Bone marrow (tissue), 2 donors: Measurements from ENCODE around the gene PODXL2.

Experiments
- DNase-seq, 2 donors: peaks; one replicate each; lab custom pipeline; 2025; lab: John Stamatoyannopoulos, UW

The PODXL2 gene, protein sequence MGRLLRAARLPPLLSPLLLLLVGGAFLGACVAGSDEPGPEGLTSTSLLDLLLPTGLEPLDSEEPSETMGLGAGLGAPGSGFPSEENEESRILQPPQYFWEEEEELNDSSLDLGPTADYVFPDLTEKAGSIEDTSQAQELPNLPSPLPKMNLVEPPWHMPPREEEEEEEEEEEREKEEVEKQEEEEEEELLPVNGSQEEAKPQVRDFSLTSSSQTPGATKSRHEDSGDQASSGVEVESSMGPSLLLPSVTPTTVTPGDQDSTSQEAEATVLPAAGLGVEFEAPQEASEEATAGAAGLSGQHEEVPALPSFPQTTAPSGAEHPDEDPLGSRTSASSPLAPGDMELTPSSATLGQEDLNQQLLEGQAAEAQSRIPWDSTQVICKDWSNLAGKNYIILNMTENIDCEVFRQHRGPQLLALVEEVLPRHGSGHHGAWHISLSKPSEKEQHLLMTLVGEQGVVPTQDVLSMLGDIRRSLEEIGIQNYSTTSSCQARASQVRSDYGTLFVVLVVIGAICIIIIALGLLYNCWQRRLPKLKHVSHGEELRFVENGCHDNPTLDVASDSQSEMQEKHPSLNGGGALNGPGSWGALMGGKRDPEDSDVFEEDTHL

DNA sequence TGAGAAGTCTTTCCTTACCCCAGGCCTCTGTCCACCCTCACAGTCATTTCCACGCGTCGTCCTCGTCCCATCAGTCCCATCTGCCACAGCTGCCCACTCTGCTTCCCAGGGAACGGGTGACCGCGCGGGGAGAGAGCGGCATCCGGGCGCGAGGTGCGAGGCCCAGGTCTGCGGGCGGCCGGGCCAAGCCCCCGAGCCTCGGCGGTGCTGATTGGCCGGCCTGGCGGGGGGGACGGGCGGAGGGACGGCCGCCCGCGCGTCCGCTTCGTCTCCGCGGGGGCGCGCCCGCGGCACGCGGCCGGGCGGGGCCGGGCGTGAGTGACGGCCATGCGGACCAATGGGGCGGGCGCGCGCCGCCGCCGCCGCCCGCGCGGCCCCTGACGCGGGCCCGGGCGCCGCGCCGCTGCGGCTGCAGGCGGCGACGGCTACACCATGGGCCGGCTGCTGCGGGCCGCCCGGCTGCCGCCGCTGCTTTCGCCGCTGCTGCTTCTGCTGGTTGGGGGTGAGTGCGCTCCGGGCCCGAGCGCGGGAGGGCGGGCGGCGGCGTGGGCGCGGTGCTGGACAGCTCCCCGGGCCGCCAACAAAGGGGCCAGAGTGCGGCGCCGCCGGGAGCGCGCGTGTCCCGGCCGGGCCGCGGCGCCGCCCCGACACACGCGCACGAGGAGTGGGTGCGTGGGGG is at the start of gene PODXL2:
Gene PODXL2, plus strand, starts transcription at position 398 of the 679 bp plus-strand sequence. Its CDS starts 35 bp downstream, at position 433.
- DNase-seq, result no peak

DNA sequence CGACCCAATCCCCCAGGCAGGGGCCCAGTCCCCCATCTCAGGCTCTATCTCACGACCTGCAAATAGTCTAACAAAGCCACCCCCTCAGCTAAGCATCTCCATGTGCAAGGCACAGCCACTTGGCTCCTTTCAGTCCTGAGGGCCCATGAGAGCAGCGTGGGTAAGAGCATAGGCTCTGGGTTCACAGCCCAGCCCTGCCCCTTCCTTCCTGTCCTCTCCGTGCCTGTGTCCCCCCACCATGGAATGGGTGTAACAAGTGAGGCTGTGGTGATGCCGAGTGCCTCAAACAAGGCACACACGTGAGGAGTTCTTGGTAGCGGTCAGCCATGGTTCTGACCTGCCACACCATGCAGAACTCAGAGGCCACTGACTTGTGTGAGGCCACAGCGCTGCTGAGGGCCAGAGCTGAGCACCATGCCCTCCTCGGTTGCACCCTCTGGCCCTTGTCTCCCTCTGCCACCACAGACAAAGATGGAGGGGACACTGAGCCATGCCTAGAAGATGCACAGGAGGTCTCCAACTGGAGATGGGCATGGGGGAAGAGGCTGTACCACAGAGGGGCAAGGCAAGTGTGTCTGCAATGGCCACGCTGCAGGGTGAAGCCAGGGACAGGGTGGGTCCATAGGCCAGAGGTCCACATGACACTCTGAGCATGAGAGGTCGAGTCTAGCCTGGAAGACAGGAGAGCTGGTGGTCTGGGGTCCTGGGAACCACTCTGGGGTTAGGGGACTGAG is 48.5 kb upstream of the PODXL2 start:
- DNase-seq, result no peak

DNA sequence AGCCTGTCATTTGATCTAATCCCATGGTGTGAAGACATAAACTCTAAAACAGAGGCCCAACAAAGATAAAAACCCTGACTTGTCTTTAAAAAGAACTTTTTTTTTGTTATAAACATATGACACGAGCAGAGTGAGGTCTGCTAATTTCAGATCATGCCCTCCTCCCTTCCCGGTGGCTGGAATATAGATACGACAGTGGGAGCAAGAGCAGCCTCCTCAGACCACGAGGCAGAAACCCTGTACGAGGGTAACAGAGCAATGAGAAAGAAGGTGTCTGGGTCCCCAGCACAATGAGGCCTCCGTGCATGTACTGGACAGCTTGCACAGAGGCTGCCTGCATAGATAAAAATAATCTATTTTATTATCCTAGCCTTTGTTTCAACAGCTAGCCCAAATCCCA is 44.3 kb upstream of the PODXL2 start:
- no peak for DNase-seq

DNA sequence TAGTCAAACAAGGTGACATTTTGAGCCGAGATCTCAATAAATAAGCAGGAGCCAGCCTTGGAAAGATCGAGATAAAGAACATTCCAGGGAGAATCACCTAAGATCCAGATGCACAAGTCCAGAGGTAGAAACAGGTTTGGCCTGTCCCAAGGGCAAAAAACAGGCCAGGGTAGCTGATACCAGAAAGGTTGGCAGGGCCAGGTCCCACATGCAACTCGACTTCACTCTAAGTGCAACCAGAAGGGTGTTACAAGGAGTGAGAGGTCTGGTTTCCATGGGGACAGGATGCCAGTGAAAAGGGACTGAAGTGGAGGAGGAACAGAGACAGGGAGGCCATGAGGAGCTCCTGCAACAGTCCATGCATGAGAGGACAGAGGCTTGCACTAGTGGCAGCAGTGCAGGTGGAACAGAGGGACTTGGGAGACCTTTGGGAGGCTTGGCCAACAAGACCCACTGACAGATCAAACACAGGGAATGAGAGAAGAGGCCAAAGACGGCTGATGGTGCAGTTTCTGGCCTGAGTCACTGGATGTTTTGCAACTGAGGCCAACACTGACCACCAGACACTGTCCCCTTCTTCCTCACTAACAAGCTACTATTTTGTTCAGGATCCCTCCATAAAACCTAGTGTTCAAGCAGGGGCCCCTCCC is 43.7 kb upstream of the PODXL2 start:
- no peak for DNase-seq

DNA sequence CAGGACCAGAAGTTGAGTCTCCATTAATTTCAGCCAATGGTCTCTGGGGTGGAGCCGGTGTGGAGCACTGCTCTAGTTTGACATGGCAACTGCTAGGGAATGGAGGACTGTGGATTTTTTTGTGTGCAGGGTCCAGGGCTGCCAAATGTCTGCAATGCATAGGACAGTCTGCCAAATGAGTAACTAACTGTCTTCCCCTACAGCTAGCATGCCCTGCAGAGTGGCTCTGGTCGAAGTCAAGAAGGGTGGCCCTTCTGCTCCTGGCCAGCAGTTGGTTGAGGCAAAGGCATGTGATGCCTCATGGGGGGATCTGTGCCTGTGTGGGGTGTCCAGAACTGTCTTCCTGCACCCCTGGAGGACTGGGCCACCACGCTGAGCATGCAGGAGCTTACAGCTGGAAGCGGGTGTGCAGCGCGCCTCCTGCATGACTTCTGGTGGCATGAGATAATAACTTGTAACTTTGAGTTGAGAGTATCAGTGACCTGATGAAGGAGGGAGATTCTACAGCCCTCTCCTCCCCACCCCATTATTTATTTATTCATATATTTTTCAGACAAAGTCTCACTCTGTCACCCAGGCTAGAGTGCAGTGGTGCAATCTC is 43.1 kb upstream of the PODXL2 start:
- no peak for DNase-seq

DNA sequence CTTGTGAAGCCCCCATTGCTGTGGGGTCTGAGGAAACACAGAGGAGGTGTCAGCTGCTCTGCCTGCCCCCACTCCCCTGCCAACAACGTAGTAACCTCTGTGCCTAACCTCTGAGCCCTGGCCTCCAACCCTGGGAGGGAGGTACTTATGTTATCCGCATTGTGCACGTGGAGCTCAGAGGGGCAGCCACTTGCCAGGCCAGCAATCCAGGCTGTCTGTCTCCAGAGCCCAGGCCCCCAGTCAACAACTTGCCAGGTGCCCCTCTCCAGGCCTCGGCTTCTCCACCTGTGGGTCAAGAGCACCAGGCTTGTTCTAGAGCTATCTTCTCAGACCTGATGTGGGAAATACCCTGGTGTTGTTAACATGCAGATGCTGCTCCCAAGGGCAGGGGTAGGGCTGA is 41.1 kb upstream of the PODXL2 start:
- no peak for DNase-seq

DNA sequence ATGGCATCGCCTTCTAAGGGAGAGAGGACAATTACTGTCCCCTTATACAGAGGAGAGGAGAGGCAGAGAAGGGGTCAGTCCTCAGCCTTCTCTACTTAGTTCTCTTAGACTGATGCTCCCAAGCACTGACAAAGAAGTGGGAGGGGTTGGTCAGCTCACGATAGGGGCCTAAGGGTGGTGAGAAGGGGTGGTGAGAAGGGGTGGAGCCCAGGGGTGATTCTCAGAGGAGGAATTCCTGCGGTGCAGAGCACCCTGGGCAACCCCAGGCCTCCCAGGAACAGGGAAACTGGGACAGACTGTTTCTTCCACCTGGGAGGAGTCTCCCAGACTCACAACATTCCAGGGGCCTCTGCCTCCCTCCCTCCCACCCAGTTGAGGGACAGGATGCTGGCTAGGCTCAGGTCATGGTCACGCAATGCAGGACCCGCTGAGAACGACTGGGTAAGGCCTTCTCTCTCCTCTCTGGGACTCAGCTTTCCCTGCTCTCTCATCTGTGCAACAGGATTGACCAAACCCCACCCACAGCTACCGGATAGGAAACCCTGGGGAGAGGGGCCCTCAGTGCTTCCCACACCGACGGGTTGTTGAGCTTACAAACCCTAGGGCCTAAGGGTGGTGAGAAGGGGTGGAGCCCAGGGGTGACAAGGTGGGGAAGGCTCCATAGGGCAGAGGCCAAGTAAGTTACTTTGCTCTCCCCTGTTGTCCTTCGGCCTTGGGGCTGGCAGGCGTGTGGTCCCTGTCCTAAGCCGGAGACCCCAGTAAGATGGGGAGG is 40.0 kb upstream of the PODXL2 start:
- no peak for DNase-seq

DNA sequence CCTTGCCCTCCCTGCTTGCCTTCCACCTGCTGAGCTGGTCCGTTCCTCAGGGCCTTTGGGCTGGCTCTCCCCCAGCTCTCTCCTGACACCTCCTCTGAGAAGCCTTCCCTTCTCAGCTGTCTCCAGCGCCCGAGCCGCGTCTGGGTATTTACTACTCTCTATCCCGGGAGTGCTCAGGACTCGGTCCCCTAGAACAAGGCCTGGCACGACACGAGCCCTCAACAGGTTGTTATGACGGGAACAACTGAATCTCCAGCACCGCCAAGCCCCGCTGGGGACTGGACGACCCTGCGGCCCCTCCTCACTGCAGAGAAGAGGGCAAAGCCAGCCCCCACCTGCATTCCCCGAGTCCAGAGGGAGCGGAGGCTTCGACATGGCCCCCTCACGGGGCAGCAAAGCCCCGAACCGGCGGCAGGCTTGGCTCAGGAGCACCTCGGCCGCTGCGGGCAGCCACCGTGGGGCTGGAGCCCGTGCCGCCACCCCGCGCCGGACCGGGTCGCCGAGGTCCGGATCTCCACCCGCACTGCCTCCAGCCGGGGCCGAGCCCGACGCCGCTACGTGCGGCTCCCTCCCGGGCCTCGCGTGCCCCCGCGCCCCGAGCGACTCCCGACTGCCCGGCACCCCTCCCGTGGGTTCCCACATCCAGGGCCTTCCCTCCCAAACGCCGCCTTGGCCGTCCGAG is 39.2 kb upstream of the PODXL2 start:
- DNase-seq, result no peak

DNA sequence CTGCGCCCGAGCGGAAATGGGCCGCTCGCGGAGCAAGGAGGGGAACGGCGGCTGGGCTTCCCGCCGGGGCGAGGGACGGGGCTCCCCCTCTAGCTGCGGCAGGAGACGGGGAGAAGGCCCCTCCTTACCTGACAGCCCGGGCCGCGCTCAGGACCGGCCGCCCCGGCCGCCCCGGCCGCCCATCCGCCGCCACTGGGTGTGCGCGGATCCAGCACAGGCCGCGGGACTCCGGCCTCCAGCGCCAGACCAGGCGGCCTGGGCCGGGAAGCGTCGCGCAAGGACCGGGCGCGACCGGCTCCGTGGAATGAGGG is 38.7 kb upstream of the PODXL2 start:
- no peak for DNase-seq

DNA sequence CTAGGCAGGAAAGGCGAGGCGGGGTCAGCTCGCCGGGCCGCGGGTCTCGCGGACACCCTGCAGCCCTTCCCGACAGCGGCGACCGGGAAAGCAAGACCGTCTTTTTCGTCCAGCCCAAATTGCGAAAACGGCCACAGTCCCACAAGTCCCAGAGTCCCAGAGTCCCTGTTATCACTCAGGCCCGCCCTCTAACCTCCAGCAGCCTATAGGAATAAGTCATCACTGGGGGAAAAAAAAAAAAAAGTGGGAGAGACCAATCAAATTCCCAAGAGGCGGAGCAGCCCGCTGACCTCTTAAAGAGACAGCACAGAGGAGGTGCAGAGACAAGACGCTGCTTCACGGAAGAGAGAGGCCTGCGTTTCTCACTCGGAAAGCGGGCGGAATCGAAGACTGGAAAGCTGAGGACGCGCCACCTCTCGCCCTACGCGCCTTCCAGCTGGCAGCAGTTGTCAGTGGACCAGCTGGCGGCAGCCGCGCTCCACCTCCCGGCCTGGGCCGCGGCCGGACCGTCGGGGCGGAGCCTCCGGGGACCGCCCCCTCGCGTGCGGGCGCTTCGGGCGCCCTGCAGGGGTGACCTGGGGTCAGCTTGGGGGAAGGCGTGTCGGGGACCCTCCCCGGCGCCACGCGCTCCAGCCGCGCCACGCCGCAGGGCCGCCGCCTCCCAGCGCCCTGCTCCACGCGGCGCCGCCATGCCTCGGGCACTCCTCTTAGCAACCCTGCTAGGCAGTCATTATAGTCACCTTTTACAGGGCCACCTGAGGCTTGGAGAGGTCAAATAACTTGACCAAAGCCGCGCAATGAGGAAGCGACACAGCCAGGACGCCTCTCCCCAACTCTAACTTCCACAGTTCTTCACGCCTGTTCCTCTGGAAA is 38.2 kb upstream of the PODXL2 start, which contains the start of gene TPRA1:
Gene TPRA1, minus strand, starts transcription at position 141 of the 873 bp plus-strand sequence. CDS start 10,587 bp downstream, outside the sequence.
- DNase-seq, result peak; percentile 83 to 97

DNA sequence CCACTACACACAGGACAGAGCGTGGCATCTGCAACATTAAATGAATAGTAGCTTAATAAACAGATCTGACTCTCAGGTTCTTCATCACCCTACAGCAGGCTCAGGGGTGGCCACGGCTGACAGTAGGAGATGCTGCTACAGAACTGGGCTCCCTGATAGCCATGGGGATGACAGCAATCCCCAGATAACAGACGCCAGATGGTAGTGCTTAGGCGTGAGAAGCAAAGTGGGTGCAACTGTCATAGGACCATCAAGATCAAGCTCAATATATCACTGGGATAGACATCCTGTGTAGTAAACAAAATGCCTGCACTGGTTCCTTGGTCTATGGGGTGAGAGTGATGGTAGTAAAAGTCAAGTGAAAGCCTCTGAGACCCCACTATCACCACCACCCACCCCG is 35.8 kb upstream of the PODXL2 start:
- no peak for DNase-seq

DNA sequence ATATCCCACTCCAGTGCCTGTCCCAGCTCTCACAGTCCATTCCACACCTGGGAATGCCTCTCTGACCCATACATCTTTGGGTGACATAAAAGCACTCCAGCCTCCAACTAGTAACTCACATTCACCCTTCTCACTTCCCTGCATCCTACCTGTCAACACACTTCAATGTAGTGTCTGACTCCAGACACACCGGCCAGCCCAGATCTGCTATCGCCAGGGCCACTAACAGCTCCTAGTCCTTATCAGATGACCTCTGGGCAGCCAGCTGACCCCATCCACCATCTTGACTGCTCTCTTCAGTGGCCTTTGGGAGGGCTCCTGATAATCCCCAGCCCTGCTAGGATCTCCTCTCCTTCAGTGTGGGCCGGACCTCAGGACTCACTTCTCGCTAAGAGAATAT is 33.7 kb upstream of the PODXL2 start:
- DNase-seq, result no peak

DNA sequence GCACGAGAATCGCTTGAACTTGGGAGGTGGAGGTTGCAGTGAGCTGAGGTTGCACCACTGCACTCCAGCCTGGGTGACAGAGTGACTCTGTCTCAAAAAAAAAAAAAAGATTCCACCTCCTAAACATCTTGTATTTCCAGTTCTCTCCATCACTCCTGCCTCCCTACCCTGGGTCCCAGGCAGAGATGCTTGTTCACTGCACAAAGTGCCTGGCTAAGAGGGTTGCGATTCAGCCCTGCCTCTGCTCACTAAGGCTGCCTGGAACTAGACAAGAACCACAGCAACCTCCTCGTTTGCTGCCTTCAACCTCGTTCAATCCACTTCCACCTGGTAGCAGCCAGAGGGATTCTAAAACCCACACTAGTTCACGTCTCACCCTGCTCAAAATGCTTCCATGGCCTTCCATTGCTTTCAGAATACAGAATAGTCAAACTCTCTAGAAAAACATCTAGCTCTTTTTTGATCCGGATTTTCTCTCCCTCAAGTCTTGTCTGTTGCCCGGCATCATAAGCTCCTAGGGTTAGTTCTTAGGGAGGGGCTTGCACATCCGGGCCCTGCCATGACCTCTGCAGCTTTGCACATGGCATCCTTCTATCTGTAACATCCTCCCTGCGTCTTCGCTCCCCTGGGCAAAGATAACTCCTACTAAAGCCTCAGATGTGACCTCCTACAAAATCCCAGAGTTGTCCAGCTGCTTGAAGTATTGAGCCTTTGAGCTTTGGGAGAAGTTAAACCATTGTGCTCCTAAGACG is 31.8 kb upstream of the PODXL2 start:
- no peak for DNase-seq

DNA sequence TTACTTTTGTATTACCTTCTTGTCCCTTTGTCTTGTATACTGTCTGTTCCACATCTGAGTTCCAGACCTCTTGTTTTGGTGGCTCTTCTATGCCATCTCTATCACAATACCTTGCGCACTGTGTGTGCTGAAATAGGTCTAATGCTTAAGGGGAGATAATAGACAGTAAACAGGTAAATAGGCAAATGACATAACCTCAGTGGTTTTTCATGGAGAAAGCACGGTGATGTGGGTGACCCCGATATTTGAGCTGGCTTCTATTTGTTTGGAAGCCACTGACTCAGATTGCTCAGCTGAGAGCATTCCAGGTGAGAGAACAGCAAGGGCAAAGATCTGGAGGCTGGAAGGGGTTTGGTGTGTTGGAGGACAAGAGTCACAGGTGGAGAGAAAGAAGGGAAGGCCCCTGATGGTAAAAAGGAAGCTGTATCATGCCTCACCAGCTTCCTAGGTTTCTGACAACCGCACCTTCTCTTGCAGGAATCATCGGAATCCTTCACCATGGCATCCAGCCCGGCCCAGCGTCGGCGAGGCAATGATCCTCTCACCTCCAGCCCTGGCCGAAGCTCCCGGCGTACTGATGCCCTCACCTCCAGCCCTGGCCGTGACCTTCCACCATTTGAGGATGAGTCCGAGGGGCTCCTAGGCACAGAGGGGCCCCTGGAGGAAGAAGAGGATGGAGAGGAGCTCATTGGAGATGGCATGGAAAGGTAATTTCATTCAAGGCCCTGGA is 30.0 kb upstream of the PODXL2 start:
- no peak for DNase-seq

DNA sequence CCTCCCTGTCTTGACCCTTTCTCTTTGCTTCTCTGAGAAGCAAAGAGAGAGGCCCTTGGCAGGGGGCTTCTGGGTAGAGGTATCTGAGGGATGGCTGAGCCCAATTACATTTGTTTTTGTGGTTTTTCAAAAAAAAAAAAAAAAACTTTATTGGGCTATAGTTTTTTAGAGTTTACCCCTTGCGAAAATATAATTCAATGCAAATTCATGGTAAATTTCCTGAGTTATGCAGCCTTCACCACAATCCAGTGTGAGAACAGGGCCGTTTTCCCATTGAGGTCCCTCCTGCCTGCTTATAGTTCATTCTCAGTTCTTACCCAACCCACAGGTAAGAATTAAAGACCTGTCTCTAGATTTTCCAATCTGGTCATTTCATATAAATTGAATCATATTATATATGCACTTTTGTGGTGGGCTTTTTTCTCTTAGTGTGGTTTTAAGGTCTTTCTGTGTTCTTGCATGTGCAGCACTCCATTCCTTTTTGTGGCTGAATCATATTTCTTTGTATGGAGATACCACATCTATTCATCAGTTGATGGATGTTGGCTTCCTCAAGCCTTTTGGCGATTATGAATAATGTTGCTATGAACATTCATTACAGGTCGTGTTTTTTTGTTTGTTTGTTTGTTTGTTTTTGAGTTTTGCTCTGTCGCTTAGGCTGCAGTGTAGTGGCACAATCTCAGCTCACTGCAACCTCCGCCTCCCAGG is 28.1 kb upstream of the PODXL2 start:
- DNase-seq, result no peak

DNA sequence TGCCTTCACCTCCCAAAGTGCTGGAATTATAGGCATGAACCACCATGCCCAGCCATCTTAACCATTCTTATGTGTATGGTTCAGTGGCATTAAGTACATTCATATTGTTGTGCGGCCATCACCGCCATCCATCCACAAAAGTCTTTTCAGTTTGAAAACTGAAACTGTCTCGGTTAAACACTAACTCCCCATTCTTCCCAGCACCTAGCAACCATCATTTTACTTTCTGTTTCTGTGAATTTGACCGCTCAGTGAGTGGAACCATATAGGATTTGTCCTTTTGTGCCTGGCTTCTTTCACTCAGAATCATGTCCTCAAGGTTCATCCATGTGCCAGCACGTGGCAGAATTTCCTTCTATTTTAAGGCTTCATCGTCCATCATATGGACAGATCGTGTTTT is 24.9 kb upstream of the PODXL2 start:
- no peak for DNase-seq

DNA sequence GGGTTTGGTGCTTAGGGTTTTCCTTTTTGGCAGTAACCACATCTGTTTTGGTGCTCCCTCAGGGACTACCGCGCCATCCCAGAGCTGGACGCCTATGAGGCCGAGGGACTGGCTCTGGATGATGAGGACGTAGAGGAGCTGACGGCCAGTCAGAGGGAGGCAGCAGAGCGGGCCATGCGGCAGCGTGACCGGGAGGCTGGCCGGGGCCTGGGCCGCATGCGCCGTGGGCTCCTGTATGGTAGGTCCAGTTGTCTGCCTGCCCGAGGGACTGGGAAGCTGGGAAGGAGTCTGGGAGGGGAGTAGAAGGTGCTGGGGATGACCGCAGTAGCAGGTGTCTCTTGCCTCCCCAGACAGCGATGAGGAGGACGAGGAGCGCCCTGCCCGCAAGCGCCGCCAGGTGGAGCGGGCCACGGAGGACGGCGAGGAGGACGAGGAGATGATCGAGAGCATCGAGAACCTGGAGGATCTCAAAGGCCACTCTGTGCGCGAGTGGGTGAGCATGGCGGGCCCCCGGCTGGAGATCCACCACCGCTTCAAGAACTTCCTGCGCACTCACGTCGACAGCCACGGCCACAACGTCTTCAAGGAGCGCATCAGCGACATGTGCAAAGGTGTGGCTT is 24.3 kb upstream of the PODXL2 start:
- DNase-seq, result no peak
